GOT3 (cell line): ENCODE measurements around the gene MPPED1.

Experiments used
- DNase-seq: peaks from one replicate; lab custom pipeline; 2025; ENCODE audit warnings: mixed read lengths; lab: John Stamatoyannopoulos, UW

The MPPED1 gene

DNA sequence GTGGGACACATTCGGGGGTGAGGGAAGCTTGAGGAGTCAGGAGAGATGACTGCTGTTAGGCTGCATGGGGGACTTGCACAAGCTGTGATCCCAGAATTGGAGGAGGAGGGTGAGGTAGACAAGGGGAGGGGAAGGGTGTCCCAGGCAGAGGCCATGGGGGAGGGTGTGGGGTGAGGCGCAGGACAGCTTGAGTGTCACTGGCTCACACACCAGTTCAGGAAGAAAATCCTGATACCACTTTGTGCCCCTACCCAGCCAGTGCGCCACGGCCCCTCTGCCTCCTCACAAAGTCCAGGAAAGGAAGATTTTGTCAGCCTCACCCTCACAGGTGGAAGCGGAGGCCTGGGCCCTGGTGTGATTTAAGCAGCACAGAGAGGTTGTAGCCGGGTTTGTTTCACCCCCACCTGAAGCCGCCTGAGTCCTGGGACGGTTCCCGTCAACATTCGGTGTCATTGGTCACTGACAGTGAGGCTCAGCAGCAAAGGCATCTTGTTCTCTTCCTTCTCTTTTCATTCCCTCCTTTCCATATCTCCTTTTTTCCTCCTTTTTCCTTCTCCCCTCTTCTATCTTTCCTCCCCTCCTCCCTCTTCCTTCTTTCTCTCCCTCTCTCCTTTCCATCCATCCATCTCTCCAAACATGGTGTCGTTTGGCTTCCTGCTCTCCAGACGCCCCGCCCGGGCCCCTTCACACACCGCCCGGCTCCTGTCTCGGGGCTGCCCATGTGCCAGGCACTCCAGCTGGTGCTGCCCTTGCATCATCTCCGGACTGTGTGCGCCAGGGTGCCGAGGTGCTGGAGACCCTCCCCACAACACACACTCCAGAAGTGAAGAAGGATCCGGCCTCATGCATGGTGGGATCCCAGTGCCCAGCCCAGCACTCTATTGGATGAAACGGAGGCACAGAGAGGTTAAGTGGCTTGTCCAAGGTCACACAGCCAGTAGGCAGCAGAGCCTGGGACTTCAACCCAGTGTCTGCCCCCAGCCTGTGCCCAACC is 89.3 kb downstream of the MPPED1 start:
- DNase-seq, result no peak

- no peak for DNase-seq
Observed at GRCh38 chr22:43501878-43502277, 90.1 kb downstream of the MPPED1 start.

DNA sequence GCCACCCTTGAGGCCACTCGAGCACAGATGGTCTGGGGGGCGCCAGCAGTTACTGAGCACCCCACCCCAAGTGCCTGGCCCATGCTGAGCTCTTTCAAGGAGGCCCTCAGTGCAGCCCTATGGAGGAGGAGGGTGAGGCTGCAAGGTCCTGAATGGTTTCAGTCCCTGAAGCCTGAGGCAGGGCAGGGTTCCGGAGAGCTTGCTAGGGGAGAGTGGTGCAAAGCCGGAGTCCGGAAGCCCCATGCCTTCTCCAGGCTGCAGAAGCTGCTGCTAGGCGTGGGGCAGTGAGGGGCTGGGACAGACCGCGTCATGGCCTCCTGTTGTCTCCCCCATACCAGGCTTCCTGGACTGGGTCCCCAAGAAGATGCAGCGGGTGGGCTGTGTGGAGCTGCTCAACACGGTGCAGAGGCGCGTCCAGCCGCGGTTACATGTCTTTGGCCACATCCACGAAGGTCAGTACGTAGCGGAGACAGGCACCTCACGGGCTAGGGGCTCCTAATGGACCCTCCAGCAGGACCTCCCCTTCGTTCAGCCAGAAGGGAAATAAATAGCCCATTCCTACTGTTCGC is 90.6 kb downstream of the MPPED1 start:
- DNase-seq, result no peak

- no peak for DNase-seq
Observed at GRCh38 chr22:43504068-43504467, 92.3 kb downstream of the MPPED1 start.

GRCh38 chr22:43504666-43505261 is 93.0 kb downstream of the MPPED1 start:
- DNase-seq, result no peak

DNA sequence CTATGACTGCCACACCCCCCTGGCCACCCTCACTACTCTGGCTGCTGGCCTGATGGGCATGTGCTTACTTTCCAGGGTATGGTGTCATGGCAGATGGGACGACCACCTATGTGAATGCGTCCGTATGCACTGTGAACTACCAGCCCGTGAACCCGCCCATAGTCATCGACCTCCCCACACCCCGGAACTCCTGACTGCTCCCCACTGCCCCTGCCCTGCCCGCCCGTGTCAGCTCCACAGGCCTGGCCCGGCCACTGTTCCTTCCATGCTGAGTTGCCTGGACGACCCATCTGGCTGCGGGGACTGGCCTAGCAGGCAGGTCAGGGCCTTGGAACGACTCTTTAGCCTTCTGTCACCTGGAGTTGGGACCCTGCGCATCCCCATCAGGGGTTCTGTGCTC is 93.6 kb downstream of the MPPED1 start:
- DNase-seq, result no peak

DNA sequence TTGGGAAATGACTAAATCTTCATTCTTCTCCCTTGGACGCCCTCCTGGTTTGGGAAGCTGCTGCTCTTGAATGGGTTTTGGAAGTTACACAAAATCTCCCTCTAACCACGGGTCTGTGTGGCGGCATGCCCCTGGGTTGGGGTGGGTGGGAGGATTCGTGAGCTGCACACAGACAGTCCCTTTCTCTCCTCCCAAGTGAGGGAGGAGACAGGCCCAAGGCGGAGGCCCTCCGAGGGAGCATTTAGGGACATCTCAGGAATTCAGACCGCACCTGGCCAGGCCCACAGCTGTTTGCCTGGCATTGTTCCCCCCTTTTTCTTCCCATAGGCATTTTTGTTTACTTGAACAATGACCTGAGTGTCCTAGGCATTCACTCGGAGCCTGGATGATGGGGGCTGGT is 94.1 kb downstream of the MPPED1 start:
- DNase-seq, result no peak

GRCh38 chr22:43506487-43506886 is 94.7 kb downstream of the MPPED1 start:
- DNase-seq, result no peak

DNA sequence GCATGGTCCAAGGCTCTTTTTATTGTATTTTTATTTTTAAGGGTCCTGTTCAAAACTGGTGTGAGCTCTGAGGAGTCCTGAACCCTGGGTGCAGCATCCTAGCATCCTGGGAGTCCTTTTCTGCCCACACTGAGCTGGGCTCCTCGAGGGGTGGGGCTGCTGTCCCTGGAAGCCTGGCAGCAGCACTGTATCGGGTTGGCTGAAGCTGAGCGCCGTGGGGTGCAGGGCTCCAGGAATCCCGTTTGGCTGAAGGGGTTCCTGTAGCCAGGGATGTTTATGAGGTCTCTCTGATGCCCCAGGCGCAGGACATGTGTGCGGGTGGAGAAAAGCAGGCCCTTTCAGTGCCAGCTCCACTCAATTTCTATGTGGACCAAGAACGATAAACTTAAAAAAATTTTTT is 95.4 kb downstream of the MPPED1 start:
- DNase-seq, result no peak

- DNase-seq, result no peak
Observed at GRCh38 chr22:43508489-43508888, 96.7 kb downstream of the MPPED1 start.

DNA sequence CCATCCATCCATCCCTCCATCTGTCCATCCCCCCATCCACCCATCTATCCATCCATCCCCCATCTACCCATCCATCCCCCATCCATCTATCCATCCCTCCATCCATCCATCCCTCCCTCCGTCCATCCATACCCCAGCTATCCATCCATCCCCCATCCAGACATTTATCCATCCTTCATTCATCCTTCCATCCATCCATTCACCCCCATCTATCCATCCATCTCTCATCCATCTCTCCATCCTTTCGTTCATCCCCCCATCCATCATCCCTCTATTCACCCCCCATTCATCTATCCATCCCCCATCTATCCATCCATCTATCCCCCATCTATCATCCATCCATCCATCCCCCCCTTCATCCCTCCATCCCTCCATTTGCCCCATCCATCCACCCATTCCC is 97.5 kb downstream of the MPPED1 start:
- no peak for DNase-seq

DNA sequence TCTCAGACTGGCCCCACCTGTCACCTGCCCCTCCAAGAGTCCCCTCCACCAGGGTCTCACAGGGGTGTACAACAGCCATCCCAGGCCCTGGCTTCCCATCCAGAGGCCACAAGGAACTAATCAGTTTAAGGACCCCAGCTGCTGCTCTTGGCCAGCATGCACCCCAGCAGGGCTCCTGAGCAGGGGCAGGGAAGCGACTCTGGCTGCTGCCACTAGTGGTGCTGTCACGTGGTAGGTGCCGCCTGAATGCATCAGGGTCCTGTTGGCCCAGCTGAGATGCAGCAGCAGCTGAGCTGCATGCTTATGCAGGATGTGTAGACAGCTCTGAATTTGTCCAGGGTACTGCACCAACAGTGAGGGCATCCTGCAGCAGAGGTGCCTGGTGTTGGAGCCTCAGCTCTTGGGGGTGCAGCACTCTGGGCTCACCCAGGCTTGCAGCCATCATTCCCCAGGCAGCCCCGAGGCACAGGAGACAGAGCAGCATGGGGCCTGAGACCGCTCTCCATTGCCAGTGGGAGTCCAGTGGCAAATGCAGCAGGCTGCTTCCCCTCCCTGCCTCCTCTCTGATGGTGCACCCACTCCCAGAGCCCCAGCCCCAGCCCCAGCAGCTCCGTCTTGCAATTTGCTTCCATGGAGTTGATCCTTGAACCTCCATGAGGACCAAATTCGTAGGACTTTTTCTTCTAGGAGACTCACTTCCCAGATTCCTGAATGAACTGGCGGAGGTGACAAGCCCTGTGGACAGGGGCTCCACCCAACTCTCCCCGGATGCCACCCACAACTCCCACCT is 98.7 kb downstream of the MPPED1 start:
- DNase-seq, result no peak

GRCh38 chr22:43511276-43511910 is 99.6 kb downstream of the MPPED1 start:
- DNase-seq, result no peak

GRCh38 chr22:43512279-43512678 is 100.5 kb downstream of the MPPED1 start:
- DNase-seq, result no peak

DNA sequence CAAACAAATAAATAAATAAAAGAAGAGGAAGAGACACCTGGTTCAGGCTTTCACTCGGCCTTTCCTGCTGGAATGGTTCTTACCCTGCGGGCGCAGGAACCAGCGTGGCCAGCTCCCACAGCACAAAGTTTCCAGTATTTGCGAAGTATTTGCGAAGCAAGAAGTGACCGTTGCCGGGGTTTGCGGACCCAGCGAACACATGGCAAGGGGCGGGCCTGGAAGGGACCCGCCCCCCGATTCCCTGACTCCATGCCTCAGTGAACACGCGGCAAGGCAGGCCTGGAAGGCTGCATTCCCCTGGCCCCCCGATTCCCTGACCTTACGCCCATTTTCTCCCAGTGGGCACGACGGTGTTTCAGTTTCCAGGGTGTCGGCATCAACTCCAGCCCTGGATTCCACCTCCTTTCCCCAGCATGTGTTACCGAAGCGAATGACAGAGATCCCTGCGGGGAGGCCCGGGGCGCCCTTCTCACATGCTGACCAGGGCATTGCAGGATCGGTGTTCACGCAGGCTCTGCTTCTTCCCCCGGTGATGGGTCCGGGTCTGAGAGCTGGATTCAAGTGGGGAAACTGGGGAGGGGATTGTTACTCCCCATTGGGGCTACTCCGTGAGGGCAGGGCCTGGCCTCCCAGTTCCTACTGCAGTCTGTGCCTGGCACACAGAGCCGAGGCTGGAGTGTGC is 102.8 kb downstream of the MPPED1 start:
- no peak for DNase-seq

DNA sequence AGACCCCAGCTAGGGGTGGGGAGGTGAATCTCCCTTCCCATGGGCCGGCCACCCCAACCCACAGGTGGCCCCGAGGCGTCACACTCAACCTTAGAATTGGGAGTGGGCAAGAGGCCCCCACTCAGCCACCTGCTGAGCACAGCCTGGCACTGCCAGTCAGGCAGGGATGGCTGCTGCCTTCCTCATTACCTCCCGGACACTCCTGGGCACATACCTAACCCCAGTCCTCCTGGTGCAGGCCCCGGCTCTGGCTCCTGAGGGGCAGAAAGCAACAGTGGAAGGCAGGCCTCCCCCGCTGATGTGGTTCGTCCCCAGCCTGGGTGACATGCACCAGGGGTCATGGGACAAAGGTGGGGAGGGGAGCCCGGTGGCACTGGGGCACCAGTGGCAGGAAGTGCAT is 103.6 kb downstream of the MPPED1 start:
- DNase-seq, result no peak

- no peak for DNase-seq
Observed at GRCh38 chr22:43515902-43516301, 104.1 kb downstream of the MPPED1 start.

- DNase-seq, result no peak
Observed at GRCh38 chr22:43516386-43516785, 104.6 kb downstream of the MPPED1 start.

DNA sequence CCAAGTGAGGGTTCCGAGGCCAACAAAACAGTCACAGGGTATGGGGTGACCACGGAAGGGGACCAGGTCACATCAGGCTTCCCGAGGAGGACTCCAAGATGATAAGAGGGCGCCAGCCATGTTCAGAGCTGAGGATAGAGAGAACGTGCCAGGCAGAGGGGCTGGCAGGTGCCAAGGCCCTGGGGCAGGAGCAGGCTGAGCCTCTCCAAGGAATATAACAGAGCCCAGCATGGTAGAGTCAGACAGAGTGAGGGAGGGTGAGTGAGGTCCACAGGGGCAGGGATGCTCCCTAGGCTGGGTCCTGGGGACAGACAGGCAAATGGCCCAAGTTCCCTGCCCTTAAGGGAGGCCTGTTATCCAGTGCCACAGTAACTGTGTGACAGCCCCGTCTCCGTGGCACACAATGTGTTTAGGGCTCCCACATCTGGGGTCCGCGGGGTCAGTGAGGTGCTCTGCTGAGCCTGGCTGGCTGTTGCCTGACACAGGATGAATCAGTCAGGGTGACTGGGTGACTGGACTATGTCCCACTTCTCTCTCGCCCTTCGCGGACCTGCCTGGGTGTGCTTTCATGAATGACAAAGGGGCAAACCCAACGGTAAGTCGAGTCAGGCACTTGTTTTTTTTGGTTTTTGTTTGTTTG is 105.3 kb downstream of the MPPED1 start:
- no peak for DNase-seq

- no peak for DNase-seq
Observed at GRCh38 chr22:43520632-43521039, 108.8 kb downstream of the MPPED1 start.

DNA sequence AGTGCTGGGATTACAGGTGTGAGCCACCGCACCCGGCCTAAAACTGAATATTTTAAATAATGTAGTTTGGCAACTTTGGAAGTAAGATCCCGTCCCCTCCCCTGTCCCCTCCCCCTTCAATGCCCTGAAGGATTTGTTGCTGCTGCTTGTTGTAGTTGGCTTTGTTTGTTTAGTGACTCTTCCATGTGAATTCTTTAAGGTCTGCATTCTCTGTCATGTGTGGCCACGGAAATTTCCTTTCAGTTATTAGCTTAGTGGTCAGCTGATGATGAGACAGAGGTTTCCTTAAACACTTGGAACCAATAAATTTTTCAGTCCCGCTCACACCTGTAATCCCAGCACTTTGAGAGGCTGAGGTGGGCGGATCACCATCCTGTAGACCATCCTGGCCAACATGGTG is 109.9 kb downstream of the MPPED1 start:
- no peak for DNase-seq
